Trophoblast cell (in vitro differentiated cells and primary cell): ENCODE data around the gene TBC1D22A. TPM values are rescaled to one million over a fixed set of nuclear protein-coding genes. Genes with fewer than 3 reads are reported as not detected.

Source experiments
- DNase-seq, 2 donors: peaks; one replicate each; pipeline ENCODE4 v3.0.0-alpha.2; 2016
- H2AFZ ChIP-seq: 2 replicates; pipeline ENCODE4 v1.6.1; 2013; ENCODE audit warnings: low read length, moderate library complexity, mild to moderate bottlenecking; ENCODE audit not compliant: insufficient read depth, poor library complexity
- H2AK5ac ChIP-seq: 2 replicates; pipeline ENCODE4 v1.6.1; 2013; ENCODE audit warnings: mild to moderate bottlenecking, low read length
- H2BK120ac ChIP-seq: 2 replicates; pipeline ENCODE4 v1.6.1; 2013; ENCODE audit warnings: low read length, mild to moderate bottlenecking, moderate library complexity; ENCODE audit not compliant: insufficient read depth, poor library complexity
- H2BK12ac ChIP-seq: 2 replicates; pipeline ENCODE4 v1.6.1; 2013; ENCODE audit warnings: mild to moderate bottlenecking, low read length, moderate library complexity
- H2BK5ac ChIP-seq: 2 replicates; pipeline ENCODE4 v1.6.1; 2013; ENCODE audit warnings: low read length, low read depth, moderate library complexity, mild to moderate bottlenecking; ENCODE audit not compliant: poor library complexity
- H3K14ac ChIP-seq: 2 replicates; pipeline ENCODE4 v1.6.1; 2013; ENCODE audit warnings: mild to moderate bottlenecking, low read length
- H3K18ac ChIP-seq: 2 replicates; pipeline ENCODE4 v1.6.1; 2013; ENCODE audit warnings: mild to moderate bottlenecking, low read length
- H3K23ac ChIP-seq: 2 replicates; pipeline ENCODE4 v1.6.1; 2013; ENCODE audit warnings: low read length
- H3K27ac ChIP-seq: 2 replicates; pipeline ENCODE4 v1.5.1; 2013; ENCODE audit warnings: low read depth, mild to moderate bottlenecking, inconsistent platforms, low read length, moderate library complexity
- H3K27me3 ChIP-seq: 2 replicates; pipeline ENCODE4 v1.6.1; 2013; ENCODE audit warnings: inconsistent platforms, mild to moderate bottlenecking, low read length, moderate library complexity; ENCODE audit not compliant: insufficient read depth
- H3K36me3 ChIP-seq, 2 experiments: 1 replicate in 1 of 2; 2 replicates in 1 of 2; pipeline ENCODE4 v1.6.1; 2013; ENCODE audit warnings: low read length in 2 of 2, mild to moderate bottlenecking in 2 of 2, moderate library complexity in 1 of 2; ENCODE audit not compliant: insufficient read depth in 2 of 2, control insufficient read depth in 1 of 2
- H3K4ac ChIP-seq: 2 replicates; pipeline ENCODE4 v1.6.1; 2013; ENCODE audit warnings: low read depth, mild to moderate bottlenecking, low read length, moderate library complexity
- H3K4me1 ChIP-seq, 2 experiments: 1 replicate in 1 of 2; 2 replicates in 1 of 2; pipeline ENCODE4 v1.6.1; 2013; ENCODE audit warnings: low read length in 2 of 2, mild to moderate bottlenecking in 2 of 2, moderate library complexity in 1 of 2; ENCODE audit not compliant: insufficient read depth in 2 of 2, control insufficient read depth in 1 of 2
- H3K4me2 ChIP-seq: 2 replicates; pipeline ENCODE4 v1.6.1; 2013; ENCODE audit warnings: inconsistent platforms, mild to moderate bottlenecking, low read length, moderate library complexity
- H3K4me3 ChIP-seq: 2 replicates; pipeline ENCODE4 v1.5.1; 2013; ENCODE audit warnings: mild to moderate bottlenecking, low read depth, low read length, inconsistent platforms
- H3K79me1 ChIP-seq: one replicate; pipeline ENCODE4 v1.6.1; 2013; ENCODE audit warnings: low read length
- H3K79me2 ChIP-seq: 2 replicates; pipeline ENCODE4 v1.6.1; 2013; ENCODE audit warnings: low read length, mild to moderate bottlenecking; ENCODE audit not compliant: control insufficient read depth, insufficient read depth, poor library complexity
- H3K9ac ChIP-seq: 2 replicates; pipeline ENCODE4 v1.6.1; 2013; ENCODE audit warnings: mild to moderate bottlenecking, low read length
- H3K9me3 ChIP-seq: 2 replicates; pipeline ENCODE4 v1.6.1; 2013; ENCODE audit warnings: low read depth, mild to moderate bottlenecking, control low read depth, inconsistent platforms, low read length; ENCODE audit not compliant: insufficient read depth
- H4K12ac ChIP-seq: 2 replicates; pipeline ENCODE4 v1.6.1; 2013; ENCODE audit warnings: low read depth, mild to moderate bottlenecking, low read length, moderate library complexity
- H4K8ac ChIP-seq: 2 replicates; pipeline ENCODE4 v1.6.1; 2013; ENCODE audit warnings: low read depth, mild to moderate bottlenecking, low read length, moderate library complexity
- H4K91ac ChIP-seq: one replicate; pipeline ENCODE4 v1.6.1; 2013; ENCODE audit warnings: low read depth, mild to moderate bottlenecking, low read length, moderate library complexity
- WGBS: extraction: QIAGEN DNeasy Blood & Tissue Kit; methylation state at CpG from one replicate; pipeline ENCODE4 v1.1.7; 2013; ENCODE audit warnings: missing lambda C conversion rate; ENCODE audit not compliant: insufficient read length, insufficient coverage; ENCODE audit errors: extremely low coverage; 5-methylcytosine and 5-hydroxymethylcytosine counted together
- polyA plus RNA-seq: library from polyadenylated mRNA; stranded (reverse); fragments of 200-250 nt; gene quantifications from 2 replicates; pipeline ENCODE4 v1.2.3, GENCODE V29; 2013

The TBC1D22A gene
- polyA plus RNA-seq, result 14.7 and 15.8 TPM in 2 replicates

DNA sequence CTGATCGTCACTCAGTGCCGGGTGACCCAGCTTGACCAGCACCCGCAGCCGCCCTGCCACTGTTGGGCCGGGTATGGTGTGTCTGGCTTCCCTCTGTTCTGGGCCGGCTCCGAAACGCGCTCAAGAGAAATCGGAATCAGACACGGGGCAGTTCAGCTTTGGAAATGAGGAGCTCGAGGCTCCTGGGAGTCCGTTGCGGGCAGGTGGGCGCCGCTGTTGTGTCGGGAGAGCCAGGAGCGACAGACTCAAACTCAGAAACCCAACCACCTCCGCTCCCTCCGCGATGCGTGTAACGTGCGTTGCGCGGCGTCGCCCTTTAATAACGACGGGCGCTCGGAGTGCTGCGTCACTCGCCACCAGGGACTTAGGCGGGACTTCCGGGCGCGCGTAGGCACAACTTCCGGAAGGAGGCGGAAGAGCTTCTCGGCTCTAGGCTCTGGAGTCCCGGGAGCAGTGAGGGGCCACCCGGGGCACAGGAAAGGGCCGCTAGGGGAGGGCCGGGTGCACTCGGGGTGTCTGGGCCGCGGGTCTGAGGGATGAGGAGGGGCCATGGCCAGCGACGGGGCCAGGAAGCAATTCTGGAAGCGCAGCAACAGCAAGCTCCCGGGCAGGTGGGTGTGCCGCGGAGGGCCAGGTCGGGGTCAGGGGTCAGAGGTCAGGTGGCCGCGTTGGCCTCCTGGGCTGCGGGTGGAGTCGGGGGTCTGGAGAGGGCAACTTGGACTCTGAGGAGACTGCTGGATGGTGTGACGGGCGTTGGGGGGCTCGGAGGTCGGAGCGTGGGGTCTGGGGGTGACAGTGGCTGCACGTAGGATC is at the start of gene TBC1D22A:
Gene TBC1D22A (plus strand): TSS at position 413 of the 813 bp plus-strand sequence. CDS start 137 bp downstream, at position 550.
- H4K91ac ChIP-seq, result peak within 1 kb of the TSS; percentile 91
- H3K4me1 ChIP-seq, result peaks cover 3 to 8% of the 10 kb centered on the region in 2 experiments
- H3K23ac ChIP-seq, result no peak within 1 kb of the TSS
- H4K12ac ChIP-seq, result peak within 1 kb of the TSS; percentile 95
- H4K8ac ChIP-seq, result peak within 1 kb of the TSS; percentile 99
- peak within 1 kb of the TSS; percentile 87 for H3K4me2 ChIP-seq
- peak within 1 kb of the TSS; percentile 97 for H3K9ac ChIP-seq
- H3K79me1 ChIP-seq, result peaks cover 10% of the 10 kb centered on the region
- peak; percentile 95 to 97 for DNase-seq
- no peaks in the 10 kb centered on the region for H3K27me3 ChIP-seq
- peak within 1 kb of the TSS; percentile 87 for H3K18ac ChIP-seq
- peak within 1 kb of the TSS; percentile 91 for H2BK5ac ChIP-seq
- peak within 1 kb of the TSS; percentile 87 for H2BK120ac ChIP-seq
- H2AK5ac ChIP-seq, result peak within 1 kb of the TSS; percentile 82
- peak within 1 kb of the TSS; percentile 89 for H2AFZ ChIP-seq
- H3K36me3 ChIP-seq, result no peaks in the 10 kb centered on the region
- H3K4me3 ChIP-seq, result peak within 1 kb of the TSS; percentile 91
- no peak within 1 kb of the TSS for H2BK12ac ChIP-seq
- H3K4ac ChIP-seq, result peak within 1 kb of the TSS; percentile 95
- peak within 1 kb of the TSS; percentile 93 for H3K14ac ChIP-seq
- peaks cover 11% of the 10 kb centered on the region for H3K79me2 ChIP-seq
- no peaks in the 10 kb centered on the region for H3K9me3 ChIP-seq
- WGBS, result no CpG with 5 or more reads among the region's 66 CpGs
- peak within 1 kb of the TSS; percentile 72 for H3K27ac ChIP-seq

DNA sequence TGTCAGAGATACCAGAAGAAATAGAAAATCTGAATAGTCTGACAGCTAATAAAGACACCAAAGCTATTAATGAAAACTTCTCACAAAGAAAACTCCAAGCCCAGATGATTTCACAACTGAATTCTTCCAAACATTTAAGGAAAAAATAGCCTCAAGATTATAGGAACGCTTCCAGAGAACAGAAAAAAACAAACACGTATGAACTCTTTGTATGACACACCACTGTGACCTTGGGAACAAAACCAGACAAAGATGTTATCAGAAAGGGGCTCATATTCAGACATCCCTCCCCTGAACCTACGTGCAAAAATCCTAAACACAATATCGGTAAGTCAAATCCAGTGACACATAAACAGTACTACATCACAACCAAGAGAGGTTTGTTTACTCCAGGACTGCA is 47.9 kb upstream of the TBC1D22A start:
- H3K14ac ChIP-seq, result no peak overlapping the region
- H3K9ac ChIP-seq, result no peak overlapping the region
- no peaks in the 10 kb centered on the region for H3K79me2 ChIP-seq
- H2AFZ ChIP-seq, result no peak overlapping the region
- no peak overlapping the region for H3K27ac ChIP-seq
- H4K12ac ChIP-seq, result no peak overlapping the region
- WGBS, result no CpG with 5 or more reads among the region's 4 CpGs
- no peak overlapping the region for H2AK5ac ChIP-seq
- H4K91ac ChIP-seq, result no peak overlapping the region
- H3K4me1 ChIP-seq, result peaks cover 0 to 2% of the 10 kb centered on the region in 2 experiments
- peak in 1 of 2 donors; percentile 31 for DNase-seq
- H2BK12ac ChIP-seq, result no peak overlapping the region
- H3K4ac ChIP-seq, result no peak overlapping the region
- H3K18ac ChIP-seq, result no peak overlapping the region
- H3K4me3 ChIP-seq, result no peak overlapping the region
- no peak overlapping the region for H3K4me2 ChIP-seq
- H3K9me3 ChIP-seq, result no peaks in the 10 kb centered on the region
- peaks cover 25 to 38% of the 10 kb centered on the region in 2 experiments for H3K36me3 ChIP-seq
- no peak overlapping the region for H2BK5ac ChIP-seq
- no peak overlapping the region for H4K8ac ChIP-seq
- H2BK120ac ChIP-seq, result no peak overlapping the region
- H3K23ac ChIP-seq, result no peak overlapping the region
- H3K79me1 ChIP-seq, result no peaks in the 10 kb centered on the region
- H3K27me3 ChIP-seq, result no peaks in the 10 kb centered on the region

GRCh38 chr22:46719921-46720320 is 42.5 kb upstream of the TBC1D22A start:
- Histone ChIP-seq H3K23ac (no peak overlapping the region), H2AK5ac (no peak overlapping the region), H3K27ac (no peak overlapping the region), H4K8ac (no peak overlapping the region), H3K4me1 (peaks cover 0 to 2% of the 10 kb centered on the region in 2 experiments), H3K79me2 (no peaks in the 10 kb centered on the region), H4K91ac (no peak overlapping the region), H4K12ac (no peak overlapping the region), H2BK120ac (no peak overlapping the region), H3K4me2 (no peak overlapping the region), H2BK5ac (no peak overlapping the region), H2AFZ (no peak overlapping the region), H3K9ac (no peak overlapping the region), H3K18ac (no peak overlapping the region), H2BK12ac (no peak overlapping the region), H3K79me1 (no peaks in the 10 kb centered on the region), H3K14ac (no peak overlapping the region), H3K9me3 (no peaks in the 10 kb centered on the region), H3K27me3 (no peaks in the 10 kb centered on the region), H3K36me3 (peaks cover 25 to 29% of the 10 kb centered on the region in 2 experiments), H3K4me3 (no peak overlapping the region), H3K4ac (no peak overlapping the region)
- DNase-seq, result no peak
- WGBS, result no CpG with 5 or more reads among the region's 11 CpGs

GRCh38 chr22:46721501-46722085 is 40.9 kb upstream of the TBC1D22A start:
- H3K27me3 ChIP-seq, result no peaks in the 10 kb centered on the region
- H3K4me2 ChIP-seq, result no peak overlapping the region
- no peak overlapping the region for H3K18ac ChIP-seq
- no peak overlapping the region for H3K14ac ChIP-seq
- no peak overlapping the region for H2BK12ac ChIP-seq
- no peak overlapping the region for H2AK5ac ChIP-seq
- no peak overlapping the region for H3K4me3 ChIP-seq
- H3K36me3 ChIP-seq, result peaks cover 31 to 32% of the 10 kb centered on the region in 2 experiments
- no peak overlapping the region for H2BK5ac ChIP-seq
- H3K79me2 ChIP-seq, result no peaks in the 10 kb centered on the region
- no peak overlapping the region for H3K27ac ChIP-seq
- H4K12ac ChIP-seq, result no peak overlapping the region
- H3K79me1 ChIP-seq, result no peaks in the 10 kb centered on the region
- no peak overlapping the region for H2BK120ac ChIP-seq
- peaks cover 0 to 2% of the 10 kb centered on the region in 2 experiments for H3K4me1 ChIP-seq
- H4K91ac ChIP-seq, result no peak overlapping the region
- no peak overlapping the region for H3K9ac ChIP-seq
- H4K8ac ChIP-seq, result no peak overlapping the region
- H3K4ac ChIP-seq, result no peak overlapping the region
- H3K9me3 ChIP-seq, result no peaks in the 10 kb centered on the region
- no CpG with 5 or more reads among the region's 16 CpGs for WGBS
- no peak for DNase-seq
- H3K23ac ChIP-seq, result no peak overlapping the region
- no peak overlapping the region for H2AFZ ChIP-seq
